ENCODE data around the gene DNASE2.
A peak's percentile ranks its signal among the peaks of the same experiment; 100 is the strongest.
"Not testable (repeated sequence)": the region's sequence is repeated elsewhere in the genome, so short reads cannot be mapped to it uniquely, and the experiment has no call there.

DNASE2 gene, protein sequence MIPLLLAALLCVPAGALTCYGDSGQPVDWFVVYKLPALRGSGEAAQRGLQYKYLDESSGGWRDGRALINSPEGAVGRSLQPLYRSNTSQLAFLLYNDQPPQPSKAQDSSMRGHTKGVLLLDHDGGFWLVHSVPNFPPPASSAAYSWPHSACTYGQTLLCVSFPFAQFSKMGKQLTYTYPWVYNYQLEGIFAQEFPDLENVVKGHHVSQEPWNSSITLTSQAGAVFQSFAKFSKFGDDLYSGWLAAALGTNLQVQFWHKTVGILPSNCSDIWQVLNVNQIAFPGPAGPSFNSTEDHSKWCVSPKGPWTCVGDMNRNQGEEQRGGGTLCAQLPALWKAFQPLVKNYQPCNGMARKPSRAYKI

DNA sequence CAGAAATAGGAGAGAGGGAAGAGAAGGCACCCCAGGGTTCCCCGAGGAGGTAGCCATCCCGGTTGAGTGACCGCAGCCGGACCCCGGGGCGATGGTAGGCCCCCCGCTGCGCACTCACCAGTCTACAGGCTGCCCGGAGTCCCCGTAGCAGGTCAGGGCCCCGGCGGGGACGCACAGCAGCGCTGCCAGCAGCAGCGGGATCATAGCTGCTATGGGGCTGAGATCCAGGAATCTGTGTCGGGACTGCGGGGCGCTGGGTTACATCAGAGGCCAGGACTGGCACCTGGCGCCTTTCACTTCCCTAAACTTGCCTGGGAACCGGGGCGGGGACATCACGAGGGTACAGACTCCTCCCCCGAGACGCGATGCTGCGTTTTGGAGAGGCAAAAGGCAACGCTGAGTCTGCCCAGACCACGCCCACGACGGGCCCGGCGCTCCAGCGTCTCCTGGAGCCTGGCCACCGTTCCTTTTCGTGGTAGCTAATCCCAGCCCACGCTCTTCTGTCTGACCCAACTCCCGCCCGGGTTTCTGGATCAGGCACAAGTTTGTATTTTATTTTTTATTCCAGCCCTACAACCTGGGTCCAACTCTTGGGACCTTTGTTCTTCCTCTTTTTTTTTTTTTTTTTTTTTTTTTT lies at the start of gene DNASE2:
TSS of gene DNASE2 (minus strand) at position 278 of the 637 bp plus-strand sequence. CDS start at position 204, 74 bp downstream.
- DNase-seq (ENCODE audit: extremely low read depth in 1 of 2, low read depth in 1 of 2) = peak; percentile 78 to 94

GRCh38 chr19:12930002-12930645 lies 48.9 kb upstream of the DNASE2 start:
- DNase-seq (ENCODE audit: extremely low read depth in 1 of 2, low read depth in 1 of 2) = no peak

DNA sequence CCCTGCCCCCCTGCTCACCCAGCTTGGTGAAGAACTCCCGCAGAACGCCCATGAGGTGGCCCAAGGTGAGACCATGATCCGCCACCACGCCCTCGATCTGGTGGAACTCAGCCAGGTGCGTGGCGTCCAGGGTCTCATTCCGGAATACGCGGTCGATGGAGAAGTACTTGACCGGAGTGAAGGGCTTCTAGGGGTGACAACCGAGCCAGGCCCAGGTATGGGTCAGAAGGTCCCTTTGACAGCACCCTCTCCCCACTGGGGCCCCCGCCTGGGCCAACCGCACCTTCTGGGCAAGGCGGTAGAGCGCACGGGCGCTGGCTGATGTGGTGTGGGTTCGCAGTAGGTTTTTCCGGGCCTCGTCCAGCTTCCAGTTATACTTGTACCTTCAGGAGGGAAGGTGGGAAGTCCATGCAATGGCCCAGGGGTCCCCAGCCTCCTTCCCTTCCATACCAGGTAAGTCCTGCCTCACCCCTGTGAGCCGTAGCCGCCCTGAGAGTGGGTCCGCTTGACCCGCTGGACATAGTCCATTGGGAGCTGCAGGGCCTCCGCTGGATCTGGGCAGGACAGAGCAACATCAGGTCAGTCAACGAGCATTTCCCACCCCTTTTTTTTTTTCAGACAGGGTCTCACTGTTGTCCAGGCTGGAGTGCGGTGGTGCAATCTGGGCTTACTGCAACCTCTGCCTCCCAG lies 43.5 kb upstream of the DNASE2 start:
- no peak for DNase-seq (ENCODE audit: extremely low read depth in 1 of 2, low read depth in 1 of 2)

DNA sequence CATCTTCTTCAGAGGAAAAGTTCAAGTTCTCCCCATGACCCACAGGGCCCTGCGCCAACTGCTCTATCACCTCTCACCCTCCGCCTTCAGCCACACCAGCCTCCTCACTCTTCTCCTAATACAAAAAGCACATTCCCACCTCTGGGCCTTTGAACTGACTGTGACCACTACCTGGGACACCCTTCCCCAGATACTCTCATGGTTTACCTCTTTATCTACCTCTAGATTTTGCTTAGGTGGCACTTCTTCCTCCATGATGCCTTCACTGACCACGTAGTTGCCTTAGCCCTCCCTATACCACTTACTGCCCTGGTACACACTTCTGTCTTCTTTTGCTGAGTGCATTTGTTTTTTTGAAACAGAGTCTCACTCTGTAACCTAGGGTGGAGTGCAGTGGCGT lies 41.7 kb upstream of the DNASE2 start:
- DNase-seq (ENCODE audit: extremely low read depth in 1 of 2, low read depth in 1 of 2) = no peak

DNA sequence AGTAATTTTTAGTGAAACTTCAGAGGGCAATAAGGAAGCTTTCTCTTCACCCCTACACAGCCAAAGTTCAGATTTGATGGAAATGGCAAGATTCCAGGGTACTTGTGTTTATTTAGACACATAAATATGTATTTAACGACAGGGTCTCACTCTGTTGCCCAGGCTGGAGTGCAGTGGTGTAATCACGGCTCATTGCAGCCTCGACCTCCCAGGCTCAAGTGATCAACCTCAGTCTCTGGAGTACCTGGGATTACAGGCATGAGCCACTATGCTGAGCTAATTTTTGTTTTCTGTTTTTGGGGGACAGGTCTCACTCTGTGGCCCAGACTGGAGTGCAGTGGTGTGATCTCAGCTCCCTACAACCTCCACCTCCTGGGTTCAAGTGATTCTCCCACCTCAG lies 39.8 kb upstream of the DNASE2 start:
- no peak for DNase-seq (ENCODE audit: extremely low read depth in 1 of 2, low read depth in 1 of 2)

GRCh38 chr19:12918253-12918652 lies 37.0 kb upstream of the DNASE2 start:
- no peak for DNase-seq (ENCODE audit: extremely low read depth in 1 of 2, low read depth in 1 of 2)

DNA sequence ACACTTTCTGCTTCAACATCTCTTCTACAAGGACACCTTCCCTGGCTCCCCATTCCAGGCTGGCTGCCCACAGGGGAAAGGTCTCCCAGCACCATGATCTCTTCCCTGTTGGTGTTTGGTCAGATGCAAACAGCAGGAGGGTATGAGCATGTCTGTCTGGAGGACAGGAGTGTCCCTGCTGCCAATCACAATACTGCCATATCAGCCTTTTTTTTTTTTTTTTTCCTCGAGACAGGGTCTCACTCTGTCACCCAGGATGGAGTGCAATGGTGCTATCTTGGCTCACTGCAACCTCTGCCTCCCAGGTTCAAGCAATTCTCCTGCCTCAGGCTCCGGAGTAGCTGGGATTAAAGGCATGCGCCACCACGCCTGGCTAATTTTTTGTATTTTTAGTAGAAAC lies 34.6 kb upstream of the DNASE2 start:
- DNase-seq (ENCODE audit: extremely low read depth in 1 of 2, low read depth in 1 of 2) = not testable (repeated sequence)

GRCh38 chr19:12913851-12914690 lies 32.8 kb upstream of the DNASE2 start:
- DNase-seq (ENCODE audit: extremely low read depth in 1 of 2, low read depth in 1 of 2) = no peak

DNA sequence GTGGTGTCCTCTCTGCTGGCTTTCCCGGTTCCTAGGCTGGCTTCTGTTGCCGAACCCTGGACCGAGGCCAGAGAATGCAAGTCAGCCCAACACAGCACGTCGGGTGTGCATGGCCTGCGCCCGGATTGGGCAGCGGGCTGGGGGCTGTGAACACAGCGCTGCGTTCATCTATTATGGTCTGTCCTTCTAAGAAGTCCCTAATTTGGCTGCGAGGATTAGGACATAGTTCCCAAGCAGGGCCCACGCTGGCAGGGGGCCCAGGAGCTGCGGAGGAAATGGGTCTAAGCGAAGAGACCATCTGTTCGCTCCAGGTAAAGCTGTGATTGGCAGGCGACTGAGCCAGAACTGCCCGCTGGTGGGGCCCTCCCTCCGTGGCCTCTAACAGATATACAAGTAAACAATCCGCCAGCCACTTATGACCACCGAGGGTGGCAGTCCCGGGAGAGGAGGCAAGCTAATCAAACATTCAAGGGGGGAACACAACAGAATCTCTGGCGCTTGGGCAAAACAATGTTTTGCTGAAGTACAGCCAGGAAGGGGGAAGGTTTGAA lies 31.8 kb upstream of the DNASE2 start:
- DNase-seq (ENCODE audit: extremely low read depth in 1 of 2, low read depth in 1 of 2) = no peak

DNA sequence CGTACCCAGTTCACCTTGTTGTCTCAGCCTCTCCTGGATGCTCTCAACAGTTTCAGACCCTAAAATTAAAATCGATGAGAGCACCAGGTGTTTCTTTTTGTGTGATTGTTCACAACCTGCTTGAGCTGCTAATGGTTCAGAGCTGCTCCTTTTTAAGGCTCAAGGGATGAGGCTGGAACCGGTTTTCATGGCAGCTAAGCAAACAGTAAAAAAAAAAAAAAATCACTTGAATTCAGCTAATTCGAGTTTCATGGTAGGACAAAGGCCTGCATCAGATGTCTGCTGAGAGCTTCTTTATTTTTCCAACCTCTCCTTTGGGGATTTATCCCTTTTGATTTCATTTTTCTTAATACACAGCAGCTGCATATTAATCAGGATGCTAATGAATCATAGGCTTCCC lies 31.3 kb upstream of the DNASE2 start:
- DNase-seq (ENCODE audit: extremely low read depth in 1 of 2, low read depth in 1 of 2) = no peak

DNA sequence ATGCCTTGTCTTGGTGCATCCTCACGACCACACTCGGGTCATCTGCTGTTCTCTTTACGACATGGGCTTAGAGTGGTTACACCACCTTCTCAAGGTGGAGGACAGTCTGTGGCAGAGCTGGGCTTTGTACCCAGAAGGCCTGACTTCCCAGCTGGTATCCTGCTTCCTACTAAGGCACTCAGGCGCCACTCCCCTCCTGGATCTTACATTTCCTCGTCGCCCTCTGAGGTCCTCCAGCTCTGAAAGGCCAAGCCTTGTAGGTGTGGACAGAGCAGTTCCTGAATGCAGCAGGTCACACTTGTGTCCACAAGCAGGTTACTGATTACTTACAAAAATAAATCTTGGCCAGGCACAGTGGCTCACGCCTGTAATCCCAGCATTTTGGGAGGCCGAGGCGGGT lies 25.9 kb upstream of the DNASE2 start:
- DNase-seq (ENCODE audit: extremely low read depth in 1 of 2, low read depth in 1 of 2) = no peak

DNA sequence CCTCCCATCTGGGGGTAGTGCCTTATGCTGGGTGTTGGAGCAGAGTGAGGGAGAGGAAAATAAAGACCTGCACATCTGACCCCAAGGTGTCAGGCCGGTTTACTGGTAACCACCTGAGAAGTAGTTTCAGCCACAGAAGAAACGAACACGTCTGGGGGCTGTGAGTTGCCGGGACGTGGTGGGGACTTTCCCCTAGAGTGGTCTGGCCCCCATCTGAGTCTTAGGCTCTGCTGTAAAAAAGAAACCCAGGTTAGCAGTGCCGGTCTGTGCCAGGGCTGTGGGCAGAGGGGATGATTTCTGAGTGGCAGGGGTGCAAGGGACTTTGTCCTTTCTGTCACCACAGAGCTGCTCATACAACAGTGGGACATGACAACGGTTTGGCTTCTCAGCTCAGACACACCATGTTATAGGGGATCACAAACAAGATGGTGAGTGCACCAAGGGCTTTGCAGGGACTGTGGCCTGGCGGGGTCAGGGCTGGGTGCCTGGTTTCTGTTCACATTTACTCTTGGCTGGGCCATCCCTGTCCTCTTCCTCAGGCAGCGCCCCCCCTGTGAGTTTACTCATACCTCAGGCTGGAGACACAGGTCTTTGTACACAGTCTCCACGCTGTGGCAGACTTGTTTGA lies 18.8 kb upstream of the DNASE2 start:
- DNase-seq (ENCODE audit: extremely low read depth in 1 of 2, low read depth in 1 of 2) = peak; percentile 44 to 55

DNA sequence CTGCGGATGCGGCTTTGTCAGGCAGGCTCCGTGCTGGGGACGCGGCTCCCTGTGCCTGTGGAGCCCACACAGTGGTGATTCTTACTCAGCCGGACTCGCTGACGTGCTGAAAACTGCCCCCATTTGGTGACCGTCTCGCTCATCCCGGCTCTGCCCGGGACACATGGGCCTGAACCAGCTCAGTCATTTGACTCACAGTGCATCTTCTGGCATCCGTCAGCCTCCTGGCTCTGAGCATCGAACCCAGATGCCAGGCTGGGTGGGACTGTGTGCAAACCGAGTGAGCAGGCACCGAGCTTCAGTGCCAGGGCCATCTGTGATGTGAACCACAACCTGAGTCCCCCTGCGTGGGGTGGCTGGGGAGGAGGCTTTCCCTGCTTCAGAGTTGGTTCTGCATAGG lies 15.2 kb upstream of the DNASE2 start:
- DNase-seq (ENCODE audit: extremely low read depth in 1 of 2, low read depth in 1 of 2) = no peak

GRCh38 chr19:12893582-12893981 lies 12.3 kb upstream of the DNASE2 start:
- no peak for DNase-seq (ENCODE audit: extremely low read depth in 1 of 2, low read depth in 1 of 2)

GRCh38 chr19:12891553-12892021 lies 10.3 kb upstream of the DNASE2 start:
- DNase-seq (ENCODE audit: extremely low read depth in 1 of 2, low read depth in 1 of 2) = no peak

- peak; percentile 88 to 99 for DNase-seq (ENCODE audit: extremely low read depth in 1 of 2, low read depth in 1 of 2)
Observed at GRCh38 chr19:12890787-12891552, 9.7 kb upstream of the DNASE2 start, which contains the start of gene GCDH. Gene GCDH, plus strand, starts transcription at chr19:12891160. Its CDS starts 145 bp downstream, at chr19:12891305.

DNA sequence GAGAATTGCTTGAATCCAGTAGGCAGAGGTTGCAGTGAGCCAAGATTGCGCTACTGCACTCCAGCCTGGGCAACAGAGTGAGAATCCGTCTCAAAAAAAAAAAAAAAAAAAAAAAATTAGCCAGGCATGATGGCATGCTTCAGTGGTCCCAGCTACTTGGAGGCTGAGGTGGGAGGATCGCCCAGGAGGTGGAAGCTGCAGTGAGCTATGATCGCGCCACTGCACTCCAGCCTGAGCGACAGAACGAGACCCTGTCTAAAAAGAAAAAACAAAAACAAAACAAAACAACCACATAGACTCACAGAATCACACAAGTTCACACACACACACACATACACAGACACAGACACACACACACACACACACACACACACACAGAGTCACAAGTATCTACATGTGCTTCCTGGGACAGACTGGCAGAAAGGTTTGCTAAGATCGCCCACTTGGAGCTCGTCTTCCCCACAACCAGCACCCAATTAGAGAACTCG lies 9.1 kb upstream of the DNASE2 start:
- not testable (repeated sequence) for DNase-seq (ENCODE audit: extremely low read depth in 1 of 2, low read depth in 1 of 2)

- no peak for DNase-seq (ENCODE audit: extremely low read depth in 1 of 2, low read depth in 1 of 2)
Observed at GRCh38 chr19:12888006-12888603, 6.9 kb upstream of the DNASE2 start.
